C4-2B (cell line): Measurements from ENCODE around the gene EEF2K.

Experiments
- CTCF ChIP-seq: fragments of 450-650 bp; conservative IDR thresholded peaks from 2 replicates; pipeline ENCODE4 v1.5.1; 2017; ENCODE audit warnings: mild to moderate bottlenecking
- ZFX ChIP-seq: fragments of 450-650 bp; IDR thresholded peaks from 2 replicates; pipeline ENCODE4 v1.6.1; 2017

GRCh38 chr16:22327446-22327775 lies 121.3 kb downstream of the EEF2K start:
- TF ChIP-seq CTCF = no peak
- no peak for TF ChIP-seq ZFX
